Osteoblast (primary cell): Measurements from ENCODE around the gene GFM2. TPM values are rescaled to one million over a fixed set of nuclear protein-coding genes. Genes with fewer than 3 reads are reported as not detected.

Experiments
- DNase-seq: peaks from one replicate; pipeline ENCODE4 v3.0.0; 2011; ENCODE audit warnings: low spot score, mixed read lengths; ENCODE audit not compliant: insufficient read length; ENCODE audit errors: missing footprints
- H2AFZ ChIP-seq: 2 replicates; pipeline ENCODE4 v1.6.0; 2011; ENCODE audit warnings: mild to moderate bottlenecking, low read length
- H3K27ac ChIP-seq: 2 replicates; pipeline ENCODE4 v1.5.1; 2011; ENCODE audit warnings: mild to moderate bottlenecking, low read depth, low read length, moderate library complexity
- H3K27me3 ChIP-seq: 2 replicates; pipeline ENCODE4 v1.6.0; 2012; ENCODE audit warnings: mild to moderate bottlenecking, control low read depth, inconsistent platforms, low read length, moderate library complexity; ENCODE audit not compliant: insufficient read depth
- H3K36me3 ChIP-seq: 2 replicates; pipeline ENCODE4 v1.5.1; 2011; ENCODE audit warnings: mild to moderate bottlenecking, low read length, control low read depth, moderate library complexity; ENCODE audit not compliant: insufficient read depth
- H3K4me1 ChIP-seq: 2 replicates; pipeline ENCODE4 v1.5.1; 2011; ENCODE audit warnings: mild to moderate bottlenecking, low read length, control low read depth, moderate library complexity; ENCODE audit not compliant: insufficient read depth
- H3K4me2 ChIP-seq: 2 replicates; pipeline ENCODE4 v1.6.0; 2011; ENCODE audit warnings: mild to moderate bottlenecking, low read length; ENCODE audit not compliant: insufficient read depth
- H3K4me3 ChIP-seq: fragments of 200-600 bp; sonication (generic); 3 replicates; pipeline ENCODE4 v1.5.1; 2012; ENCODE audit warnings: mild to moderate bottlenecking, low read length, inconsistent platforms; ENCODE audit not compliant: insufficient read depth
- H3K79me2 ChIP-seq: 2 replicates; pipeline ENCODE4 v1.6.0; 2012; ENCODE audit warnings: mild to moderate bottlenecking, low read length, control low read depth, inconsistent platforms; ENCODE audit not compliant: insufficient read depth
- H3K9me3 ChIP-seq: 2 replicates; pipeline ENCODE4 v1.5.1; 2011; ENCODE audit warnings: low read depth, low read length, control low read depth
- H4K20me1 ChIP-seq: 2 replicates; pipeline ENCODE4 v1.6.0; 2012; ENCODE audit warnings: mild to moderate bottlenecking, low read length, control low read depth; ENCODE audit not compliant: insufficient read depth
- CTCF ChIP-seq: IDR thresholded peaks from 2 replicates; pipeline ENCODE4 v1.5.1; 2011; ENCODE audit warnings: mild to moderate bottlenecking, low read depth, low read length, moderate library complexity; ENCODE audit errors: extremely low read depth
- total RNA-seq: library from RNA; depleted of rRNA; stranded (reverse); fragments of >200 nt; gene quantifications from 2 replicates; pipeline ENCODE4 v1.2.3, GENCODE V29; 2012

GFM2 gene
- total RNA-seq, 1 donor, result 22.8 TPM

GRCh38 chr5:74778609-74779008 is 11.7 kb upstream of the GFM2 start:
- Histone ChIP-seq H3K4me3 (no peak overlapping the region), H3K27ac (no peak overlapping the region), H3K9me3 (no peaks in the 10 kb centered on the region), H4K20me1 (no peaks in the 10 kb centered on the region), H3K27me3 (no peaks in the 10 kb centered on the region), H3K4me1 (no peaks in the 10 kb centered on the region), H3K36me3 (peaks cover 41% of the 10 kb centered on the region), H3K4me2 (no peak overlapping the region), H3K79me2 (no peaks in the 10 kb centered on the region), H2AFZ (no peak overlapping the region)
- no peak for DNase-seq
- TF ChIP-seq CTCF, result no peak

- Histone ChIP-seq H3K4me3 (no peak overlapping the region), H3K27me3 (no peaks in the 10 kb centered on the region), H3K36me3 (peaks cover 72% of the 10 kb centered on the region), H3K79me2 (peaks cover 13% of the 10 kb centered on the region), H3K9me3 (no peaks in the 10 kb centered on the region), H3K4me1 (peaks cover 7% of the 10 kb centered on the region), H3K4me2 (no peak overlapping the region), H4K20me1 (no peaks in the 10 kb centered on the region), H3K27ac (no peak overlapping the region), H2AFZ (no peak overlapping the region)
- no peak for TF ChIP-seq CTCF
- DNase-seq, result no peak
These were observed 5.4 kb upstream of the GFM2 start for GRCh38 chr5:74772359-74772758.

- DNase-seq, result peak; percentile 31
- peak overlapping the region; percentile 98 for H2AFZ ChIP-seq
- H3K27ac ChIP-seq, result peak overlapping the region; percentile 74
- peaks cover 29% of the 10 kb centered on the region for H3K36me3 ChIP-seq
- no peaks in the 10 kb centered on the region for H4K20me1 ChIP-seq
- TF ChIP-seq CTCF, result no peak
- H3K9me3 ChIP-seq, result no peaks in the 10 kb centered on the region
- H3K4me2 ChIP-seq, result peak overlapping the region; percentile 100
- peaks cover 35% of the 10 kb centered on the region for H3K4me1 ChIP-seq
- H3K4me3 ChIP-seq, result peak overlapping the region; percentile 96
- H3K79me2 ChIP-seq, result peaks cover 48% of the 10 kb centered on the region
- no peaks in the 10 kb centered on the region for H3K27me3 ChIP-seq
These were observed 629 bp upstream of the GFM2 start for GRCh38 chr5:74767579-74767913.

GRCh38 chr5:74766418-74766848 is 484 bp downstream of the GFM2 start:
- Histone ChIP-seq H3K27me3 (no peaks in the 10 kb centered on the region), H3K79me2 (peaks cover 58% of the 10 kb centered on the region), H2AFZ (peak overlapping the region; percentile 98), H3K4me2 (peak overlapping the region; percentile 100), H3K36me3 (peaks cover 26% of the 10 kb centered on the region), H3K27ac (peak overlapping the region; percentile 74), H3K4me1 (peaks cover 41% of the 10 kb centered on the region), H3K4me3 (peak overlapping the region; percentile 96), H4K20me1 (no peaks in the 10 kb centered on the region), H3K9me3 (no peaks in the 10 kb centered on the region)
- TF ChIP-seq CTCF, result peak; percentile 54
- peak; percentile 91 for DNase-seq
